ENCODE results near the gene STX10. TPM values are rescaled to one million over a fixed set of nuclear protein-coding genes. Genes with fewer than 3 reads are reported as not detected.

STX10 gene
- total and polyA plus RNA-seq, 2 of the 4 experiments (the other 2 are of a cell fraction): 64.9 to 82.0 TPM

DNA sequence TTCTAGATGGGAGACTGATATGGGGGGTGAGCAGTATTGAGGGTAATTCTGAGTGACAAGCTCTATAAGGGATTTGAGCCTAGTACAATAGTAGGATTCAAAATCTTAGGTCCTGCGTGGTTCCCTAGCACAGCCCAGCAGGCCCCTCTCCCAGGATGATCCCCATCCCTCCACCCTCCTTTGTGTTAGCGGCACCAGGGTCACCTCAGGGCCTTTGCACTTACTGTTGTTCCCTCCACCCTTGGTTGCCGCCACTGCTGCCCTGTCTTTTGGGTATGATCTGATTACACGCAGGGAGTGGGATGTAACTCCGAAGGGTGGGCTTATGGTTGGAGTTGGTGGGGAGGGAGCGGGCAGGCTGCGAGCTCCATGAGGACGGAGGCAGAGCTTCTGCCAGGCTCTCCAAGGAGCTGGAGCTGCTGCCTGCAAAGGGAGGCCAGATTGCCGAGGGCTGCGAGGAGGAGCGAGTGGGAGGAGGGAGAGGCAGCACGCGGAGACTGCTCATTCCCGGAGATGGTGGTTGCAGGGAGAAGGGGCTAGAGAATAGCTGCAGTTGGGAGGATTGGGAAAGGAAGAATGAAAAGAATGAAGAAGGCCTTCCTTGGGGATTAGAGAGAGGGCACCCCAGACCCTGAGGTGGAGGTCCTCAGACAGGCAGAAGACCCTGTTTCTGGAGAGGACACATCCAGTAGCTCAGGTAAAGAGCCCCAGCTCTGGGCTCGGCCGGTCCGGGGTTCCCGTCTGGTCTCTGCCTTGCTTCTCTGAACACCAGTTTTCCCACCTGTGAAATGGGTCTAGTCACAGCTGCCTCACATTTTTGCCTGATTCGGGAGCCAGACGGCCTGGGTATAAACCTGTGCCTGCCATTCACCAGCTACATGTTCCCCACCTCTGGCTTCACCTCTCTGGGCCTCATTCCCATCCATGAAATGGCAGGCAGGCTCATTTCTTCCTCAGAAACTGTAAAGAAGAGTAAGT, 26.9 kb downstream of the STX10 start:
- no peak overlapping the region for H2AK9ac ChIP-seq (replicated peaks; ENCODE audit: low read depth, low read length, poor library complexity)
- no TSS peak for BruUV-seq (replicated peaks)
- ChIA-PET CTCF (no interaction called here), POLR2A (ENCODE audit: unreplicated experiment) (no interaction called here)
- H2BK15ac ChIP-seq (ENCODE audit: low read depth, low read length): no peak overlapping the region
- no peak overlapping the region for H3K14ac ChIP-seq (replicated peaks; ENCODE audit: low read depth, low read length)
- H3K4ac ChIP-seq (ENCODE audit: low read depth, low read length): no peak overlapping the region
- no peak overlapping the region for H3K9ac ChIP-seq (ENCODE audit: low read depth, low read length)
- peaks cover 10 to 82% of the 10 kb centered on the region in 2 experiments; a peak in 3 of 4 replicates for H3K79me1 ChIP-seq (ENCODE audit: low read depth in 1 of 2, low read length in 2 of 2)
- 90% methylated on average over 7 of the region's 20 CpGs; no CpG with 5 or more reads in 1 of the 2 experiments for WGBS, 2 experiments (ENCODE audit: extremely low coverage in 2 of 2, insufficient read length in 1 of 2)
- H4K5ac ChIP-seq (ENCODE audit: low read depth, low read length): no peak overlapping the region
- H3K4me2 ChIP-seq (ENCODE audit: low read depth, low read length): no peak overlapping the region
- no peaks in the 10 kb centered on the region for H3K27me3 ChIP-seq (ENCODE audit: control insufficient read depth, insufficient read depth, low read length)
- peaks cover 30% of the 10 kb centered on the region for H3K9me1 ChIP-seq (ENCODE audit: insufficient read depth, low read length)
- ATAC-seq (ENCODE audit: low read depth): no peak
- H3K36me3 ChIP-seq (ENCODE audit: control insufficient read depth, insufficient read depth, low read length): peaks cover 20% of the 10 kb centered on the region
- H4K20me1 ChIP-seq (ENCODE audit: insufficient read depth, low read length): peaks cover 87% of the 10 kb centered on the region
- no peak overlapping the region for H3K18ac ChIP-seq (ENCODE audit: low read depth, low read length)
- H2BK5ac ChIP-seq (ENCODE audit: low read depth, low read length, poor library complexity, severe bottlenecking): no peak overlapping the region
- intact Hi-C loops (cut with micrococcal nuclease) (no loop called here), in situ Hi-C loops (cut with MboI; ENCODE audit: low sequenced_read_pairs) (no loop called here), dilution Hi-C loops (cut with HindIII; ENCODE audit: low sequenced_read_pairs, unreplicated experiment) (no loop called here)
- TF ChIP-seq BHLHE40 (IDR thresholded peaks at IDR 0.05; ENCODE audit: low read depth, low read length): no peak
- TF ChIP-seq, protein P1, sequence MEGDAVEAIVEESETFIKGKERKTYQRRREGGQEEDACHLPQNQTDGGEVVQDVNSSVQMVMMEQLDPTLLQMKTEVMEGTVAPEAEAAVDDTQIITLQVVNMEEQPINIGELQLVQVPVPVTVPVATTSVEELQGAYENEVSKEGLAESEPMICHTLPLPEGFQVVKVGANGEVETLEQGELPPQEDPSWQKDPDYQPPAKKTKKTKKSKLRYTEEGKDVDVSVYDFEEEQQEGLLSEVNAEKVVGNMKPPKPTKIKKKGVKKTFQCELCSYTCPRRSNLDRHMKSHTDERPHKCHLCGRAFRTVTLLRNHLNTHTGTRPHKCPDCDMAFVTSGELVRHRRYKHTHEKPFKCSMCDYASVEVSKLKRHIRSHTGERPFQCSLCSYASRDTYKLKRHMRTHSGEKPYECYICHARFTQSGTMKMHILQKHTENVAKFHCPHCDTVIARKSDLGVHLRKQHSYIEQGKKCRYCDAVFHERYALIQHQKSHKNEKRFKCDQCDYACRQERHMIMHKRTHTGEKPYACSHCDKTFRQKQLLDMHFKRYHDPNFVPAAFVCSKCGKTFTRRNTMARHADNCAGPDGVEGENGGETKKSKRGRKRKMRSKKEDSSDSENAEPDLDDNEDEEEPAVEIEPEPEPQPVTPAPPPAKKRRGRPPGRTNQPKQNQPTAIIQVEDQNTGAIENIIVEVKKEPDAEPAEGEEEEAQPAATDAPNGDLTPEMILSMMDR (conservative IDR thresholded peaks at IDR 0.05; ENCODE audit: low read depth, low read length): no peak
- no peak for TF ChIP-seq SMC3 (IDR thresholded peaks at IDR 0.05; ENCODE audit: low read depth, low read length)
- no peak for DNase-seq
- no peak overlapping the region for H2AK5ac ChIP-seq (ENCODE audit: low read depth, low read length)
- no peak overlapping the region for H4K91ac ChIP-seq (ENCODE audit: insufficient read depth, low read depth, low read length)
- H3K56ac ChIP-seq (ENCODE audit: extremely low read depth, insufficient read depth, low read length): no peak overlapping the region
- no peak overlapping the region for H2BK120ac ChIP-seq (ENCODE audit: low read depth, low read length)
- H3K9me3 ChIP-seq (ENCODE audit: control insufficient read depth, insufficient read depth, low read length): no peaks in the 10 kb centered on the region
- H2AFZ ChIP-seq (replicated peaks; ENCODE audit: low read length, poor library complexity): no peak overlapping the region
- no peak overlapping the region for H4K8ac ChIP-seq (ENCODE audit: low read depth in 2 of 2, low read length in 2 of 2)
- no peak overlapping the region for H2BK20ac ChIP-seq (ENCODE audit: low read depth, low read length)
- no peak overlapping the region for H3K27ac ChIP-seq (ENCODE audit: insufficient read depth, low read length)
- peaks cover 22% of the 10 kb centered on the region for H3K4me1 ChIP-seq (ENCODE audit: control insufficient read depth, insufficient read depth, low read length)
- no peak overlapping the region for H3K23ac ChIP-seq (ENCODE audit: low read depth, low read length)
- no peak overlapping the region for H3K4me3 ChIP-seq (ENCODE audit: insufficient read depth, low read depth, low read length)

All from IMR-90 (cell line).